Osteoblast (primary cell): ENCODE measurements around the gene LINC00237. TPM values are rescaled to one million over a fixed set of nuclear protein-coding genes. Genes with fewer than 3 reads are reported as not detected.

Source experiments
- DNase-seq: peaks from one replicate; pipeline ENCODE4 v3.0.0; 2011; ENCODE audit warnings: low spot score, mixed read lengths; ENCODE audit not compliant: insufficient read length; ENCODE audit errors: missing footprints
- H2AFZ ChIP-seq: 2 replicates; pipeline ENCODE4 v1.6.0; 2011; ENCODE audit warnings: mild to moderate bottlenecking, low read length
- H3K27ac ChIP-seq: 2 replicates; pipeline ENCODE4 v1.5.1; 2011; ENCODE audit warnings: mild to moderate bottlenecking, low read depth, low read length, moderate library complexity
- H3K27me3 ChIP-seq: 2 replicates; pipeline ENCODE4 v1.6.0; 2012; ENCODE audit warnings: mild to moderate bottlenecking, control low read depth, inconsistent platforms, low read length, moderate library complexity; ENCODE audit not compliant: insufficient read depth
- H3K36me3 ChIP-seq: 2 replicates; pipeline ENCODE4 v1.5.1; 2011; ENCODE audit warnings: mild to moderate bottlenecking, low read length, control low read depth, moderate library complexity; ENCODE audit not compliant: insufficient read depth
- H3K4me1 ChIP-seq: 2 replicates; pipeline ENCODE4 v1.5.1; 2011; ENCODE audit warnings: mild to moderate bottlenecking, low read length, control low read depth, moderate library complexity; ENCODE audit not compliant: insufficient read depth
- H3K4me2 ChIP-seq: 2 replicates; pipeline ENCODE4 v1.6.0; 2011; ENCODE audit warnings: mild to moderate bottlenecking, low read length; ENCODE audit not compliant: insufficient read depth
- H3K4me3 ChIP-seq: fragments of 200-600 bp; sonication (generic); 3 replicates; pipeline ENCODE4 v1.5.1; 2012; ENCODE audit warnings: mild to moderate bottlenecking, low read length, inconsistent platforms; ENCODE audit not compliant: insufficient read depth
- H3K79me2 ChIP-seq: 2 replicates; pipeline ENCODE4 v1.6.0; 2012; ENCODE audit warnings: mild to moderate bottlenecking, low read length, control low read depth, inconsistent platforms; ENCODE audit not compliant: insufficient read depth
- H3K9me3 ChIP-seq: 2 replicates; pipeline ENCODE4 v1.5.1; 2011; ENCODE audit warnings: low read depth, low read length, control low read depth
- H4K20me1 ChIP-seq: 2 replicates; pipeline ENCODE4 v1.6.0; 2012; ENCODE audit warnings: mild to moderate bottlenecking, low read length, control low read depth; ENCODE audit not compliant: insufficient read depth
- CTCF ChIP-seq: IDR thresholded peaks from 2 replicates; pipeline ENCODE4 v1.5.1; 2011; ENCODE audit warnings: mild to moderate bottlenecking, low read depth, low read length, moderate library complexity; ENCODE audit errors: extremely low read depth
- total RNA-seq: library from RNA; depleted of rRNA; stranded (reverse); fragments of >200 nt; gene quantifications from 2 replicates; pipeline ENCODE4 v1.2.3, GENCODE V29; 2012

The LINC00237 gene
- total RNA-seq, 1 donor: not detected

GRCh38 chr20:21090111-21090618 is 16.0 kb downstream of the LINC00237 start:
- Histone ChIP-seq H3K27me3 (peaks cover 16% of the 10 kb centered on the region), H4K20me1 (no peaks in the 10 kb centered on the region), H3K36me3 (no peaks in the 10 kb centered on the region), H3K4me1 (no peaks in the 10 kb centered on the region), H3K4me3 (no peak overlapping the region), H3K9me3 (no peaks in the 10 kb centered on the region), H3K4me2 (no peak overlapping the region), H3K79me2 (no peaks in the 10 kb centered on the region), H2AFZ (no peak overlapping the region), H3K27ac (no peak overlapping the region)
- DNase-seq: no peak
- TF ChIP-seq CTCF: no peak

GRCh38 chr20:21089391-21089790 is 16.8 kb downstream of the LINC00237 start:
- no peak for TF ChIP-seq CTCF
- no peak for DNase-seq

DNA sequence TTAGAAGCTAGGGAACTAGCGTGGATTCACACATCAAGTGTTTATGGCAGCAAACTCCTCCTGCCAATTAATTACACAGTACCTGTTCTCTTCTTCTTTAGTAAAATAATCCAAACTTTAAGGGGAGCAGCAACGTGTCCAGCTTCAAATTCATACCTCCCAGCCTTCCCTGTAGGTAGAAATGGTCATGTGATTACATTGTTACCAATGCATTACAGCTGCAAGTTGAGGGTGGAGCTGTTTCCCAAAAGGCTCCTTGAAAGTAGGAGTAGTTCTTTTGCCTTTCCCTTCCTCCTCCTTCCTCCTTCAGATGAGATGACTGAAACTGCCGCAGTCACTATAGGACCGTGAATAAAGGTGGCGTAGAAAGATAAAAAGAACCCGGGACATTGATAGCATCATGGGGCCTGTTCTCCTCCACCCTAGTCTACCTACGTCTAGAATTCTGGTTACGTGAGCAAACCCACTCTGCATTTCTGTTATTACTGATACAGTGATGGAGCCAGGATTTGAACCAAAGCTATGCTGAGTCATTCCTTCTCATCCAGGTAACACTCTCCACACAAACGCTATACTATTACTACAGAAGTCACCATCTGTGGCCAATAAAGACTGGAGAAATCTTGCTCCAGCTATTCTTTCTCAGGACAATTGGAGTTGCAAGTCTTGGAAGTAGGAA is 18.2 kb downstream of the LINC00237 start:
- no peak for DNase-seq
- H3K27me3 ChIP-seq: peaks cover 12% of the 10 kb centered on the region
- no peak overlapping the region for H3K27ac ChIP-seq
- no peak overlapping the region for H3K4me2 ChIP-seq
- no peak overlapping the region for H3K4me3 ChIP-seq
- H4K20me1 ChIP-seq: no peaks in the 10 kb centered on the region
- H3K79me2 ChIP-seq: no peaks in the 10 kb centered on the region
- TF ChIP-seq CTCF: no peak
- no peaks in the 10 kb centered on the region for H3K9me3 ChIP-seq
- H2AFZ ChIP-seq: no peak overlapping the region
- H3K36me3 ChIP-seq: no peaks in the 10 kb centered on the region
- H3K4me1 ChIP-seq: no peaks in the 10 kb centered on the region

More at GRCh38 chr20:21089391-21089790, 16.8 kb downstream of the LINC00237 start:
- no peaks in the 10 kb centered on the region for H3K4me1 ChIP-seq
- no peaks in the 10 kb centered on the region for H3K9me3 ChIP-seq
- H3K4me3 ChIP-seq: no peak overlapping the region
- H4K20me1 ChIP-seq: no peaks in the 10 kb centered on the region
- no peaks in the 10 kb centered on the region for H3K36me3 ChIP-seq
- H3K79me2 ChIP-seq: no peaks in the 10 kb centered on the region
- H2AFZ ChIP-seq: no peak overlapping the region
- H3K27ac ChIP-seq: no peak overlapping the region
- no peak overlapping the region for H3K4me2 ChIP-seq
- peaks cover 16% of the 10 kb centered on the region for H3K27me3 ChIP-seq

DNA sequence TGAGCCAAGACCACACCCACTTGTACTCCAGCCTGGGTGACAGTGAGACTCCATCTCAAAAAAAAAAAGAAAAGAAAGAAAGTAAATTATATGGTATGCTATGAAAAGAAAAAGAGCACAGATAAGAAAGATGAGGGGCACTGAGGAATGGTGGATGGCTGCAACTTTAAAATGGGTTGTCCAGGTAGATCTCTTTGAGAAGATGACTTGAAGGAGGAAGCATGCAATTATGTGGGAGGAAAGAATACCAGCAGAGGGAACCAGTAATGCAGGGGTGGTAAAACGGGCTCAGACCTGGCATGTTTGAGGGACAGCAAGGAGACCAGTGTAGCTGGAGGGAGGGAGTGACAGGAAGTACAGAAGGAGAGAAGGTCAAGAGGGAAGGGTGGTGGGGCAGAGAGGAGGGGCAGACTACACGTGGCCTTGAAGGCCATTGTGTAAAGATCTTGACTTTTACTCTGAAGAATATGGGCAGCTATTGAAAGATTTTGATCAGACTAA is 22.3 kb downstream of the LINC00237 start:
- Histone ChIP-seq H4K20me1 (no peaks in the 10 kb centered on the region), H3K4me2 (no peak overlapping the region), H3K27me3 (no peaks in the 10 kb centered on the region), H3K4me3 (no peak overlapping the region), H3K79me2 (no peaks in the 10 kb centered on the region), H3K36me3 (no peaks in the 10 kb centered on the region), H3K9me3 (no peaks in the 10 kb centered on the region), H3K27ac (no peak overlapping the region), H2AFZ (no peak overlapping the region), H3K4me1 (no peaks in the 10 kb centered on the region)
- no peak for TF ChIP-seq CTCF
- no peak for DNase-seq
